ENCODE measurements around the gene TCF4.

Gene TCF4

DNA sequence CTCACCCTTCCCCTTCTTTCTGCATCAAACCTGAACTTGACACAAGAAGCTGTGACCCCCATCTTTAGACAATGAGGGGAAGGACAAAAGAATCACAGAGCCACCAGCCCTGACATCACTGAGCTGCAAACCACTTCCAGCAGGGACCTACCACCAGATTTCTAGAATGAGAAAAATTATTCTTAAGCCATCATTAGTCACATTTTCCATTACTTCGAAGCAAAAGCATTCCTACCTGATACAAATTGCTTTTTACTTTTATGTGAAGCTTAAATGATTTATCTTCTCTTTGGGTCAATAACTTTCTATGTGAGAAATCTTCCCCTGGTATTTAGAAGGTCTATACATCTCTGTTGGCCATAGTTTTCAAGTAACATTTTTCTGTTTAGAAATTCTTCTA is 134.8 kb downstream of the TCF4 start:
- no peaks in the 10 kb centered on the region for H3K9me3 ChIP-seq (ENCODE audit: severe bottlenecking)
- no peak overlapping the region for H3K27ac ChIP-seq (ENCODE audit: poor library complexity, severe bottlenecking)
- H3K4me1 ChIP-seq (ENCODE audit: insufficient read depth, poor library complexity, severe bottlenecking): peaks cover 7% of the 10 kb centered on the region
- TF ChIP-seq, protein P1, sequence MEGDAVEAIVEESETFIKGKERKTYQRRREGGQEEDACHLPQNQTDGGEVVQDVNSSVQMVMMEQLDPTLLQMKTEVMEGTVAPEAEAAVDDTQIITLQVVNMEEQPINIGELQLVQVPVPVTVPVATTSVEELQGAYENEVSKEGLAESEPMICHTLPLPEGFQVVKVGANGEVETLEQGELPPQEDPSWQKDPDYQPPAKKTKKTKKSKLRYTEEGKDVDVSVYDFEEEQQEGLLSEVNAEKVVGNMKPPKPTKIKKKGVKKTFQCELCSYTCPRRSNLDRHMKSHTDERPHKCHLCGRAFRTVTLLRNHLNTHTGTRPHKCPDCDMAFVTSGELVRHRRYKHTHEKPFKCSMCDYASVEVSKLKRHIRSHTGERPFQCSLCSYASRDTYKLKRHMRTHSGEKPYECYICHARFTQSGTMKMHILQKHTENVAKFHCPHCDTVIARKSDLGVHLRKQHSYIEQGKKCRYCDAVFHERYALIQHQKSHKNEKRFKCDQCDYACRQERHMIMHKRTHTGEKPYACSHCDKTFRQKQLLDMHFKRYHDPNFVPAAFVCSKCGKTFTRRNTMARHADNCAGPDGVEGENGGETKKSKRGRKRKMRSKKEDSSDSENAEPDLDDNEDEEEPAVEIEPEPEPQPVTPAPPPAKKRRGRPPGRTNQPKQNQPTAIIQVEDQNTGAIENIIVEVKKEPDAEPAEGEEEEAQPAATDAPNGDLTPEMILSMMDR (IDR thresholded peaks at IDR 0.05; ENCODE audit: poor library complexity, severe bottlenecking): no peak
- no peaks in the 10 kb centered on the region for H3K36me3 ChIP-seq (ENCODE audit: low read depth)
- H3K27me3 ChIP-seq (ENCODE audit: insufficient read depth, poor library complexity, severe bottlenecking): no peaks in the 10 kb centered on the region
- DNase-seq (ENCODE audit: low spot score) (no peak), ATAC-seq (ENCODE audit: low read depth) (no peak)
- no peak overlapping the region for H3K4me3 ChIP-seq (ENCODE audit: severe bottlenecking)

DNA sequence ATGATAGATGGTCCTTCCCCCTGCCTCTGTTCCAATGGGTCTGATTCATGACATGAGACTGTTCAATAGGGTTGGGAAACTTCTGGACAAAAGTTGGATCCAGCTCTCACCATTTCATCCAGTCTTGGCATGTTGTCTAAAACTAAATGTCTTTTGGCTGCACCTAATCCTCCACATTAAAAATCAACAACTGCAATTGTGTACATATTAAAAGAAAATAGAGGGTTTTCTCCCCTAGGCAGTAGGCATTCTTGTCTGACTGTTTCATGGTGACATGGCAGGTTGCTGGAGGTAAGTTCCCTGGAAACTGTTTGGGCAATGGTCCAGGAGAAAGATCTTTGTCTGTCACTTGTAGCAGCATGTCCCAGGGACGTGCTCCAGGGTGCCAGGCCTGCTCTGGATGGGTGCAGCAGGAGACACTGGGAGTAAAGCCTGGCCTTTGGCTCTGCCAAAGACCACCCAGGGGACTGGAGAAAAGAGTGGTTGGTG is 135.8 kb downstream of the TCF4 start:
- no peak overlapping the region for H3K4me3 ChIP-seq (ENCODE audit: severe bottlenecking)
- H3K4me1 ChIP-seq (ENCODE audit: insufficient read depth, poor library complexity, severe bottlenecking): peaks cover 7% of the 10 kb centered on the region
- DNase-seq (ENCODE audit: low spot score) (no peak), ATAC-seq (ENCODE audit: low read depth) (peak; percentile 60; the same call in 2 of the 3 replicates)
- H3K27me3 ChIP-seq (ENCODE audit: insufficient read depth, poor library complexity, severe bottlenecking): no peaks in the 10 kb centered on the region
- TF ChIP-seq, protein P1 (IDR thresholded peaks at IDR 0.05; ENCODE audit: poor library complexity, severe bottlenecking): no peak
- H3K27ac ChIP-seq (ENCODE audit: poor library complexity, severe bottlenecking): peak overlapping the region; percentile 41
- H3K36me3 ChIP-seq (ENCODE audit: low read depth): no peaks in the 10 kb centered on the region
- no peaks in the 10 kb centered on the region for H3K9me3 ChIP-seq (ENCODE audit: severe bottlenecking)

DNA sequence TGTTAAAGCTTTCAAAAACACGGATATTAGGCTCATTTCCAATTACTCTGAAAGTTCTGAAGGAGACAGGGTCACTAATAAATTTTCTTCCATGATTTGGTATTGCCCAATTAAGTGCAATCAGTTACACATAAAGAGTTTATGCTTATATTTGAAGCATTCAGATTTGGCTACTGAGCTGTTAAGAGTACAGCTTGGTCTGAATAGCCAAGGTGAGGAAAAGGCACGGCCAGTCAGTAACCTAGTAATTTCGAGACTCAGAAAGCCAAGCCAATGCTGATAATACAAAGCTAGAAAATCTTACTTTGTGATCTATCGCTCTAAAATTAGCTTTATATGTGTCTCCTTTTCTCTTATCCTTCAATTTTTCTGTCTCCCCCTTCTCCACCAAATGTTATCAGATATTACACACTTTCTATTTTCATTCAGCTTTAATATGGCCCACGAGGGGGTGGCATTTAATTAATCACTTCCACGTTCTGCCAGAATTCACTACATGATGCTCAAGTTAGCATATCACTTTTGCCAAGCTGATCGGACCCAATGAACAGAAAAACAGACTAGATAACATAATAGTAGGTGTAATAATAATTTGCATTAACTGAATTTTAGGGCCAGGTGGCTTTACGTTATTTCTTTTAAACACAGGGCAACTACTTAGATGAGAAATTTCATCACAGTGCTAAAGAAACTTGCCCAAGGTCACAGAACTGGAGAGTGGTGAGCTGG is 138.4 kb downstream of the TCF4 start:
- Histone ChIP-seq H3K4me3 (ENCODE audit: severe bottlenecking) (no peak overlapping the region), H3K27me3 (ENCODE audit: insufficient read depth, poor library complexity, severe bottlenecking) (no peaks in the 10 kb centered on the region), H3K4me1 (ENCODE audit: insufficient read depth, poor library complexity, severe bottlenecking) (peaks cover 7% of the 10 kb centered on the region), H3K36me3 (ENCODE audit: low read depth) (no peaks in the 10 kb centered on the region), H3K27ac (ENCODE audit: poor library complexity, severe bottlenecking) (no peak overlapping the region), H3K9me3 (ENCODE audit: severe bottlenecking) (no peaks in the 10 kb centered on the region)
- DNase-seq (ENCODE audit: low spot score) (no peak), ATAC-seq (ENCODE audit: low read depth) (no peak)
- TF ChIP-seq, protein P1 (IDR thresholded peaks at IDR 0.05; ENCODE audit: poor library complexity, severe bottlenecking): no peak

DNA sequence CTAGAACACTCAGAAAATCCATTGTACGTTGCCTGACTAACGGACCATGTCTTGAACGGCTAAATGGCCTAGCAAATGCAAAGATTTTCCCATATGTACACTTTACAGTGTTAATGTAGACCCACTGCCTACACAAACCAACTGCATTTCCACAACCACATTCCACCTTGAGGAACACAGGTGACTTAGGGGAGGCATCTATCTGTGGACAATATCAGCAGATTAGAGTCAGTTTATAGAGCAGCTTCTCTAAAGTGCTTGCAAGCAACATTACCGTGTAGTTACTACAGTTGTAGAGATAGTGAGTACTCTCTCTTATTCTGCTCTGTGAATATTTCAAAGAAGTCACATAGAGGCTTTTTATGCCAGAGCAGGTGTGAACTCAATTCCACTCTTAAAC is 139.6 kb downstream of the TCF4 start:
- peaks cover 7% of the 10 kb centered on the region for H3K4me1 ChIP-seq (ENCODE audit: insufficient read depth, poor library complexity, severe bottlenecking)
- H3K9me3 ChIP-seq (ENCODE audit: severe bottlenecking): no peaks in the 10 kb centered on the region
- no peak overlapping the region for H3K4me3 ChIP-seq (ENCODE audit: severe bottlenecking)
- no peak overlapping the region for H3K27ac ChIP-seq (ENCODE audit: poor library complexity, severe bottlenecking)
- no peaks in the 10 kb centered on the region for H3K36me3 ChIP-seq (ENCODE audit: low read depth)
- DNase-seq (ENCODE audit: low spot score) (no peak), ATAC-seq (ENCODE audit: low read depth) (no peak)
- TF ChIP-seq, protein P1 (IDR thresholded peaks at IDR 0.05; ENCODE audit: poor library complexity, severe bottlenecking): no peak
- no peaks in the 10 kb centered on the region for H3K27me3 ChIP-seq (ENCODE audit: insufficient read depth, poor library complexity, severe bottlenecking)

DNA sequence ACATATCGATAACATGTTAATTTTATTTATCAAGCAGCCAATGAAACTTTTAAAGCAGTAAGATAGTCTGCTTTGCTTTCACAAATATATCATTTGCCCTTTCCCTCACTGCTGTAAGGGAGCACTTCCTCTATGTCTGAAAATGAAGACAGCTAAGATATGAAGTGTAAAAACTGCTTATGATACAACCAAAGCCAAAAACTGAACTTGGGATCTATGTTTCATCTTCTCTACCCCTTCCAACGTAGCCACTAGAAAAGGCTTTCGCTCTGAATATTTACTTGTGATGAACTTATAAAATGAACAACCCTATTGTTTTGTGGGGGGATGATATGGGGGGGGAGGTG is 140.3 kb downstream of the TCF4 start:
- H3K4me3 ChIP-seq (ENCODE audit: severe bottlenecking): no peak overlapping the region
- no peak for ATAC-seq (ENCODE audit: low read depth)
- TF ChIP-seq, protein P1 (IDR thresholded peaks at IDR 0.05; ENCODE audit: poor library complexity, severe bottlenecking): no peak
- no peak overlapping the region for H3K27ac ChIP-seq (ENCODE audit: poor library complexity, severe bottlenecking)
- H3K27me3 ChIP-seq (ENCODE audit: insufficient read depth, poor library complexity, severe bottlenecking): no peaks in the 10 kb centered on the region
- H3K4me1 ChIP-seq (ENCODE audit: insufficient read depth, poor library complexity, severe bottlenecking): peaks cover 7% of the 10 kb centered on the region
- no peaks in the 10 kb centered on the region for H3K9me3 ChIP-seq (ENCODE audit: severe bottlenecking)
- no peak for DNase-seq (ENCODE audit: low spot score)
- no peaks in the 10 kb centered on the region for H3K36me3 ChIP-seq (ENCODE audit: low read depth)
